Activated naive CD8-positive, alpha-beta T cell treated with anti-CD3 and anti-CD28 coated beads for 36 hours (primary cell): ENCODE data around the gene GPR152. TPM values are rescaled to one million over a fixed set of nuclear protein-coding genes. Genes with fewer than 3 reads are reported as not detected.
"Not testable (repeated sequence)": the region's sequence is repeated elsewhere in the genome, so short reads cannot be mapped to it uniquely, and the experiment has no call there.

Experiments used
- DNase-seq: peaks from one replicate; pipeline ENCODE4 v3.0.0; 2021
- H3K27ac Mint-ChIP-seq: one replicate; pipeline ENCODE4 v1.8.0; 2022; ENCODE audit warnings: mild to moderate bottlenecking, moderate library complexity, mixed read lengths
- H3K27me3 Mint-ChIP-seq: one replicate; pipeline ENCODE4 v1.8.0; 2022; ENCODE audit warnings: mild to moderate bottlenecking, mixed read lengths
- H3K36me3 Mint-ChIP-seq: one replicate; pipeline ENCODE4 v1.8.0; 2021; ENCODE audit warnings: mild to moderate bottlenecking, mixed read lengths
- H3K4me1 Mint-ChIP-seq: one replicate; pipeline ENCODE4 v1.8.0; 2021; ENCODE audit warnings: mixed read lengths
- H3K4me3 Mint-ChIP-seq: one replicate; pipeline ENCODE4 v1.8.0; 2022; ENCODE audit warnings: mild to moderate bottlenecking, moderate library complexity, mixed read lengths
- H3K9me3 Mint-ChIP-seq: one replicate; pipeline ENCODE4 v1.8.0; 2022; ENCODE audit warnings: mixed read lengths
- total RNA-seq, 2 experiments: library from RNA; stranded (reverse); gene quantifications; one replicate each; pipeline ENCODE4 v1.2.3, GENCODE V29; 2021

The GPR152 gene
- total RNA-seq, 2 experiments from 2014 or later = not detected

DNA sequence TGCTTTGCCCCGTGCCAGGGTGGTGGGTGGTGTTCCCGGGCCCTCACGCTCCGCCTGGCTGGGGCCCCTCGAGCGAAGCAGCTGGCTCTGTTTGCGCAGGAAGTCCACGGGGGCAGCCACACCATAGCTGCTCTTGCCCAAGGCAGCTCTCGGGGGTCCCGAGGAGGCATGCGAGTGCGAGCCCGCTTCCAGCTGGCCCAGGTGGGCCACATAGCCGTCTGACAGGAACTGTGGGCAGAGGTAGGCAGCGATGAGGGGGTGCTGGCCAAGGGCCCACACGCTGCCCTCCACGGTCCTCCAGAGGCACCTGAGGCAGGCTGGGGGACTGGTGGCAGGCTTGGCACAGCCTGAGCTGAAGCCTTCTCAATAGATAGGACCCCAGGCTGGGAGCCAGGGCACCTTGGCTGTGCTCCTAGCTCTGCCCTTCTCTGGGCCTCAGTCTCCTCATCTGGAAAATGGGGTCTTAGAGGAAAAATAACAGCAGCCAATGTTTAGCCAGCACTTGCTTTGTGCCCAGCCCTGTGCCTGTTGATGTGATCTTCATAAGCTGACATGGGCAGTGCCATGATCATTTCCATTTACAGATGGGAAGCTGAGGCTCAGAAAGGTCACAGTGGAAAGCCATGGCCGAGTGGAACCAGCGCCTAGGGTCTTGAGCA, 39.7 kb upstream of the GPR152 start:
- Mint-ChIP-seq H3K4me1 (peaks cover 22% of the 10 kb centered on the region), H3K36me3 (peaks cover 19% of the 10 kb centered on the region), H3K27ac (no peak overlapping the region)

DNA sequence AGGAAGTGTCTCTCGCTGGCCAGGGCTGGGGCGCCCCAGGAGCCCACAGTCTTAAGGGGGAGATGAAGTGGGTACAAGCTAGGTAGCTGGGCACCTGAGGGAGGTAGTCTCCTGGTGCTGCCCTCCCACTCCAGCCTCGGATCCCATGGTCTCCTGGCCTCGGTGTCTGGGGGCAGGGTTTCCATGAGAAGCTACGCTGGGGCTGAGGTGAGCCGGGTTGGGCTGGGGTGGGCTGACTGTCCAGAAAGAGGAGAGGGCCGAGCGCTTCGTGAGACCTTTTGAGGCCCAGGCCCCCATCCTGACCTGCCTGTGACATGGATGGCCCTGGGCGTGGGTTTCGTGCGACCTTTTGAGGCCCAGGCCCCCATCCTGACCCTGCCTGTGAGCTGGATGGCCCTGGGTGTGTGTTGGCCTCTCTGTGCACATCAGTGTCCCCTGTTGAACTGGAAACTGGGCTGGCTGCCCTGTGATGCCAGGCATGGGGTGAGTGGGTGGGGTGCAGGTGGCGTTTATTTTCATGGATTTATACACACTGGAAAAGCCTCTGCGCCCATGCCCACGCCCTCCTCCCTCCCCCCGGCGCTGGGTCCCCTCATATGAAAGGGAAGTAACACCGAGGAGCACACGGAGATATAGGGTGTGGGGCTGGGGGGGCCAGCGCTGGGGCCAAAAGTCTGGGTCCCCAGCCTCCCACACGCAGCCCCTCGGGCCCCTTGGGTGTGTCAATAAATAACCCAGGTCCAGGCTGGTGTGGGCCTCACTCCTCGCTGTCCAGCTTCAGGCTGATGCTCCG, 38.9 kb upstream of the GPR152 start:
- peaks cover 29% of the 10 kb centered on the region for H3K4me1 Mint-ChIP-seq
- H3K36me3 Mint-ChIP-seq = peaks cover 26% of the 10 kb centered on the region

More for the DNA sequence above, 39.7 kb upstream of the GPR152 start:
- DNase-seq = no peak
- Mint-ChIP-seq H3K4me3 (no peak overlapping the region), H3K9me3 (peaks cover 2% of the 10 kb centered on the region), H3K27me3 (no peaks in the 10 kb centered on the region)

DNA sequence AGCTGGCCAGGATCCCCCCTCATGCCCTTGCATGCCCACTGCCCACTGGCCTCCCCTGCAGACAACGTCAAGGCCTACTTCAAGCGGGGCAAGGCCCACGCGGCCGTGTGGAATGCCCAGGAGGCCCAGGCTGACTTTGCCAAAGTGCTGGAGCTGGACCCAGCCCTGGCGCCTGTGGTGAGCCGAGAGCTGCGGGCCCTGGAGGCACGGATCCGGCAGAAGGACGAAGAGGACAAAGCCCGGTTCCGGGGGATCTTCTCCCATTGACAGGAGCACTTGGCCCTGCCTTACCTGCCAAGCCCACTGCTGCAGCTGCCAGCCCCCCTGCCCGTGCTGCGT, 38.2 kb upstream of the GPR152 start:
- Mint-ChIP-seq H3K9me3 (peaks cover 4% of the 10 kb centered on the region), H3K4me1 (peaks cover 37% of the 10 kb centered on the region), H3K4me3 (no peak overlapping the region), H3K36me3 (peaks cover 33% of the 10 kb centered on the region), H3K27me3 (no peaks in the 10 kb centered on the region), H3K27ac (peak overlapping the region; percentile 10)
- DNase-seq = no peak

More for the DNA sequence above, 38.9 kb upstream of the GPR152 start:
- peaks cover 2% of the 10 kb centered on the region for H3K9me3 Mint-ChIP-seq
- no peaks in the 10 kb centered on the region for H3K27me3 Mint-ChIP-seq
- H3K4me3 Mint-ChIP-seq = no peak overlapping the region
- peak overlapping the region; percentile 10 for H3K27ac Mint-ChIP-seq
- DNase-seq = no peak

DNA sequence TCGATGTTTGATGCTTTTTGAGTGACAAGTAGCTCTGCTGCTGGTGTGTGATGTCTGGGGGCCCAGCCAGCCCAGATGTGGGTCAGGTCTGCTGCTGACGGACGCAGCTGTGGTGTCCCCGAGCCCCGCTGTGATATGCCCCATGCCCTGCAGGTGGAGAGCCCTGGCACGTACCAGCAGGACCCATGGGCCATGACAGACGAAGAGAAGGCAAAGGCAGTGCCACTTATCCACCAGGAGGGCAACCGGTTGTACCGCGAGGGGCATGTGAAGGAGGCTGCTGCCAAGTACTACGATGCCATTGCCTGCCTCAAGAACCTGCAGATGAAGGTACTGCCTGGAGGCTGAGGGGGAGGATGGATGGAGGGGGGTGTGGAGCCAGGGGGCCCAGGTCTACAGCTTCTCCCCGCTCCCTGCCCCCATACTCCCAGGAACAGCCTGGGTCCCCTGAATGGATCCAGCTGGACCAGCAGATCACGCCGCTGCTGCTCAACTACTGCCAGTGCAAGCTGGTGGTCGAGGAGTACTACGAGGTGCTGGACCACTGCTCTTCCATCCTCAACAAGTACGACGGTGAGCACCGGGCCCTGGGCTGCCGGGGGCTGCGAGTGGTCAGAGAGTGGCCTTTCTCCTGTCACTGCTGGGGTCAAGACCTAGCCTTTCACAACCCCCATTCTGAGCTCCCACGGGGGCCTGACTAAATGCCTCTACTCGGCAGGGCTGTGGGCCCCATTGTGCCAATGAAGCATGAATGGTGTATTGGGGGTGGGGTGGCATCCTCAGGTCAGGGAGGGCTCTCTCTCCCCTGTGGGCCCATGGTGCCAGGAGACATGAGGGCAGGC, 37.6 kb upstream of the GPR152 start:
- Mint-ChIP-seq H3K4me1 (peaks cover 39% of the 10 kb centered on the region), H3K36me3 (peaks cover 34% of the 10 kb centered on the region), H3K27ac (peak overlapping the region; percentile 83), H3K27me3 (no peaks in the 10 kb centered on the region), H3K4me3 (no peak overlapping the region), H3K9me3 (peaks cover 4% of the 10 kb centered on the region)
- no peak for DNase-seq

DNA sequence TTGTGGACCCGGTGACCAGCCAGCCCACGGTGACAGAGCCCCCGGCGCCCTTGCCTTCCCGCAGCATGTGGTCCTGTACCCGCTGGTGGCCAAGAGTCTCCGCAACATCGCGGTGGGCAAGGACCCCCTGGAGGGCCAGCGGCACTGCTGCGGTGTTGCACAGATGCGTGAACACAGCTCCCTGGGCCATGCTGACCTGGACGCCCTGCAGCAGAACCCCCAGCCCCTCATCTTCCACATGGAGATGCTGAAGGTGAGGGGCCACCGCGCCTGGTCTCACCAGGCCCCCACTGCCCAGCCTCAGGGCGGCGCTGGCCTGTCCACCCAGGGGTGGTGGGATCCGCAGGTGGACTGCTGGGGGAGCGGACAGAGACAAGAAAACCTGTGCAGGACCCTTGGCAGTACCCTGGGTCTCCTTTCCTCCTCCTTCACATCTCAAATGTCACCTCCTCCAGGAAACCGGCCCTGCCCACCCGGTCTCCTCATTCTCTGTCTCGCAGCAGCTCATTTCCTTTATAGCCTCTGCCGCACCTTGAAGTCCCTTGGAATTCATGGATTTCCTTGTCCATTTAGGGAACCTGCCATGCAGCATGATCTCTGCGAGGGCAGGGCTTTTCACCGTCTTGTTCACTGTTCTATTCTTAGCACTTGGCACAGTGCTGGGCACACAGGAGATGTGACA, 36.8 kb upstream of the GPR152 start:
- Mint-ChIP-seq H3K36me3 (peaks cover 41% of the 10 kb centered on the region), H3K27me3 (no peaks in the 10 kb centered on the region), H3K4me3 (peak overlapping the region; percentile 7), H3K9me3 (peaks cover 4% of the 10 kb centered on the region), H3K4me1 (peaks cover 47% of the 10 kb centered on the region), H3K27ac (peak overlapping the region; percentile 100)
- DNase-seq = no peak

DNA sequence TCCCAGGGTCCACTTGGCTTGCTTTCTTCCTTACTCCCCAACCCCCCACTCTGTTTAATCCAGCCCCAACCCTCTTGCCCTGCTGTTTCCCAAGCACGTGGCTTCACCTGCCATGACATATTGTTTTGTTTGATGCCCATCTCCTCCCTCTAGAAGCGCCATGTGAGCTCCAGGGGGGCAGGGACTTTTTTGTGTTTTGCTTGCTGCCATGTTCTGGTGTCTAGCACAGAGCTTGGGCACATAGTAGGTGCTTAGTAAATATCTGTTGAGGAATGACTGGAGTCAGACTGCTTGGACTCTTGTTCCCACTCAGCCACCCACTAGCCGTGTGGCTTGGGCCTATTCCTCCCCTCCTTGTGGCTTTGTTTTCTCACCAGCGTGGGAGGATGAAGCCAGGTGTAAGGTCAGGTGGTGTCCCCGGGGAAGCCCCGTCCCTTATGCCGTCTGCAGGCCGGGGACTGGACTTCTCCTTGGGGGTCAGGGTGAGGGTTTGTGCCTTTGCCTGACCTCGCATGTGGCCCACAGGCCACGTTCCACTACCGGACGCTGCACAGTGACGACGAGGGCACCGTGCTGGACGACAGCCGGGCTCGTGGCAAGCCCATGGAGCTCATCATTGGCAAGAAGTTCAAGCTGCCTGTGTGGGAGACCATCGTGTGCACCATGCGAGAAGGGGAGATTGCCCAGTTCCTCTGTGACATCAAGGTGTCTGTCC, 34.1 kb upstream of the GPR152 start:
- H3K36me3 Mint-ChIP-seq = peaks cover 49% of the 10 kb centered on the region
- peak overlapping the region; percentile 100 for H3K27ac Mint-ChIP-seq
- peaks cover 59% of the 10 kb centered on the region for H3K4me1 Mint-ChIP-seq
- H3K27me3 Mint-ChIP-seq = no peaks in the 10 kb centered on the region
- peaks cover 4% of the 10 kb centered on the region for H3K9me3 Mint-ChIP-seq
- DNase-seq = peak; percentile 61
- peak overlapping the region; percentile 94 for H3K4me3 Mint-ChIP-seq

DNA sequence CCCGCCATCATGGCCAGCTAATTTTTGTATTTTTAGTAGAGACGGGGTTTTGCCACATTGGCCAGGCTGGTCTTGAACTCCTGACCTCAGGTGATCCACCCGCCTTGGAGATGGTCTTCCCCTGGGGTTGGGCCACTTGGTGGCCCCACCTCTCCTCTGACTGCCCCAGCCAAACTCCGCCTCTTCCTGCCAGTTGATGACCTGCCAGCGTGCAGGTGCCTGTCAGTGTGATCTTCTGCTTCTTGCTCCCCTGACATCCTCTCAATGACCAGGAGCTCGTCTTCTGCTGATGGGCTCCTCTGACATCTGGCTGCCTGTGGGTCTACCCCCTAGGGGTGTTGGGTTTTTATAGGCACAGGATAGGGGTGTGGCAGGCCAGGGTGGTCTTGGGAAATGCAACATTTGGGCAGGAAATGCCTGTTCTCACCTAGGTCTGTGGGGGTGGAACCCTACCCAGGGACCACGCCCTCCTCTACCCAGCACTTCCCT, 33.4 kb upstream of the GPR152 start:
- not testable (repeated sequence) for H3K9me3 Mint-ChIP-seq, H3K27me3 Mint-ChIP-seq
- H3K4me3 Mint-ChIP-seq = peak overlapping the region; percentile 94
- peak overlapping the region; percentile 100 for H3K27ac Mint-ChIP-seq
- H3K4me1 Mint-ChIP-seq = peaks cover 59% of the 10 kb centered on the region
- DNase-seq = peak; percentile 67
- peaks cover 49% of the 10 kb centered on the region for H3K36me3 Mint-ChIP-seq

DNA sequence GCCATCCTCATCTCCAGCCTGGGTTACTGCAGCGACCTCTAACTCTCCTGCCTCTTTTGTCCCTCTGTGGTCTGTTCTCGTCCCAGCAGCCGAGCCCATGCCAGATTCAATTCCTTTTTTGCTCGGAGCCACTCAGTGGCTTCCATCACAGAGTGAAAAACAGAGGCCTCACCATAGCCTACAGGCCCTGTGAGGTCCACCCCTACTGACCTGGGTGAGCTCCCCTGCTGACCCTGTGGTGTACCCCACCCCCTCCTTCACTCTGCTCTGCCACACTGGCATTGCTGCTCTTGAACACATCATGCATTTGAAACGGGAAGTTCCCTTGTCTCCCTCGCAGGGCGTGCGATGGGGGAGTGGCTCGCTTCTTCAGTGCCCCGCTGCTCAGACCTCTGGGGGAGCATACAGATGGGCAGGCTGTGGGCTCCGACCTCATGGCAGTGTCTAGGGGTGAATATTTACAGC, 32.4 kb upstream of the GPR152 start:
- peak overlapping the region; percentile 100 for H3K27ac Mint-ChIP-seq
- DNase-seq = peak; percentile 80
- H3K27me3 Mint-ChIP-seq = no peaks in the 10 kb centered on the region
- H3K9me3 Mint-ChIP-seq = peaks cover 4% of the 10 kb centered on the region
- peaks cover 49% of the 10 kb centered on the region for H3K36me3 Mint-ChIP-seq
- peaks cover 59% of the 10 kb centered on the region for H3K4me1 Mint-ChIP-seq
- peak overlapping the region; percentile 94 for H3K4me3 Mint-ChIP-seq

DNA sequence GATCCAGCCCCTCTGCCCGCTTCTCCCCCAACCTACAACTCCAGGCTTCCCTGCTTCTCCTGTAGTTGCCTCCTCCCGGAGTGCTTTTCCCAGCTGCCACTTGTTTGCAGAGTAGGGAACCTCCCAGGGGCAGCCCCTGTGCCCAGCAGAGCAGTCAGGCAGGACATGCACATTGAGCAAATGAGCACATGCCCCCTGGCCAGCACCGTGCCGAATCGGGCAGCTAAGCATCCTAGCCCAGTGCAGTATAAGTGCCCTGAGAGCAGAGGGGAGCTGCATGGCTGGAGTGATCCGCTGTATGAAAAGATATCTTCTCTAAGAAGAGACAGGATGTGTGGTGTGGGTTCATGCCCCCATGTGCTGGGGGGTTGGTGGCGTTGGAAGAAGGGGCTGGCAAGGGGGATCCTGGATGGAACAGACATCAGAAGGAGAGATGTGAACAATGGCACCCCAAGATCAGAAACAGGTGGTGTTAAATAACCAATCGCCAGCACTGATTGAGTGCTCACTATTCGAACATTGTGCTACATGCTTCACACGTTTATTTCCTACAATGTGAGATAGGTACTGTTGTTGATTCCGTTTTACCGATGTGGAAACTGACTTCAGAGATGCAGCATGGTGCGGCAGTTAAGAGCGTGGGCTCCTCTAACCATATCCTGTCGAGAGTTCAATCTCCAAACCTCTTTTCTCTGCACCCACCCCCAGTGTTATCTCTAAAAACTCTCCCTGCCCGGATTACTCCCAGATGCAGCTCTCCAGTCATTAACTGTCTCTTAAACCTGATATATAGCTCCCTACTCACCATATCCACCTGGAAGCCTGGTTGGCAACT, 31.5 kb upstream of the GPR152 start:
- Mint-ChIP-seq H3K27me3 (no peaks in the 10 kb centered on the region), H3K36me3 (peaks cover 45% of the 10 kb centered on the region), H3K27ac (peak overlapping the region; percentile 100), H3K4me1 (peaks cover 54% of the 10 kb centered on the region), H3K4me3 (peak overlapping the region; percentile 94), H3K9me3 (peaks cover 4% of the 10 kb centered on the region)
- peak; percentile 57 for DNase-seq

DNA sequence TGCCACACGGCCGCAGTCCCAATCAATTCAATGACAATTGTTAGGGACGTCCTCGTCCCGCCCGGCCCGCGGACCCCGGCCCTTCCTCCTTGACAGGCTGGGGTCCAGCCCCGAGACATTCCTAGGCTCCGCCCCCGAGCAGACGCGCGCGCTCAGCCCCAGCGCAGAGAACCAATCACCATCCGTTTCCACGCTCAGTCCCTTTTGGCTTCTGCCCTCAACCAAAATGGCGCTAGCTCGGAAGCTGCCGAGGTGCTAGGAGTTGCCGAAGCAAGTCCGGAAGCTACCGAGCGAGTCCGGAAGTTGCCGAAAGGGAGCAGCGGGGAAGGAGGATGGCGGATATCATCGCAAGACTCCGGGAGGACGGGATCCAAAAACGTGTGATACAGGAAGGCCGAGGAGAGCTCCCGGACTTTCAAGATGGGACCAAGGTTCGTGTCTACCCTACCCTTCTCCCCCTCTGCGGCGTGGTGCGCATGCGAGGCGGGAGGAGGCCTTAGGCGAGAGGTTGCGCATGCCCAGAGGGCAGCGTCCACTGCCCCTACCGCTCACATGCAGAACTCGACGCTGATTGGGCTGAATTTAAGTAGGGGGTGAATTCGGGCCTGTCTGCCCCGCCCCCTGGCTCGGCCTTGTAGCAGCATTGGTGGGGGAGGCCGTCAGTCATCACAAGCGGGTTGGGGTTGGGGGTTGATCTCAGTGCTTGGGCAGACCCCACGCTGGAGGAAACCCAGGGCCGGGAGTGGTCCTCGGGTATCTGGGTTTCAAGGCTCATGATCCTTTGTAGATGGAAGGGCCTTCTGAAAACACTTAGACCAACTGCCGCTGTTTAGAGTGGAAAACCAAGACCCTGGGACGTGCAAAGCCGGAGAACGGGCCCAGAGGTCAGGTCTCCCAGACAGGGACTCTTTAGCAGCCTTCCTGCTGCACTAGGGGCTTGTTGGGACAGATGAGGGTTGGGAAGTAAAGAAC, 30.6 kb upstream of the GPR152 start, which contains the start of gene AIP:
Gene AIP (plus strand): TSS at position 200 of the 972 bp plus-strand sequence. CDS start 133 bp downstream, at position 333.
- Mint-ChIP-seq H3K36me3 (peaks cover 38% of the 10 kb centered on the region), H3K4me1 (peaks cover 45% of the 10 kb centered on the region), H3K27ac (peak within 1 kb of the TSS; percentile 100), H3K4me3 (peak within 1 kb of the TSS; percentile 94), H3K9me3 (peaks cover 4% of the 10 kb centered on the region), H3K27me3 (no peaks in the 10 kb centered on the region)
- DNase-seq = peak; percentile 97

DNA sequence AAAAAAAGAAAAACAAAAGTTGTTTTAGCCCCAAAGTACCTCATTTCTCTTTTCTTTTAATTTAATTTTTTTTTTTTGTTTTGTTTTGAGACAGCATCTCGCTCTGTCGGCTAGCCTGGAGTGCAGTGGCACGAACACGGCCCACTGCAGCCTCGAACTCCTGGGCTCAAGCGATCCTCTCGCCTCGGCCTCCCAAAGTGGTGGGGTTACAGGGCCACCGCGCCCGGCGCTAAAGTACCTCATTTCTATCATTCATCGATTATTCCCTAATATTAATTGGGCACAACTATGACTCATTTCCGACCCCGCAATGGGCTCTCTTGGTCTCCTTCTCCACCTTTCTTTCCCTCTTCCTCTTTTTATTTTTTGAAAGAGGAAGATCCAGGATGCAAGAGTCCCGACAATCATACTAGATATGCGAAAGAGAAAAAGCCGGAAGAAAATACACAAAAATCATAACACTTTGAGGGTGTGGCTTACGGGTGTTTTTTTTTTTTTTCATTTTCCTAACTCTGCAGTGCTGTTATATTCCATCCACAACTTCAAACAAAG, 29.8 kb upstream of the GPR152 start:
- Mint-ChIP-seq H3K27me3 (no peaks in the 10 kb centered on the region), H3K9me3 (peaks cover 3% of the 10 kb centered on the region), H3K4me1 (peaks cover 39% of the 10 kb centered on the region), H3K36me3 (peaks cover 32% of the 10 kb centered on the region), H3K4me3 (peak overlapping the region; percentile 94), H3K27ac (peak overlapping the region; percentile 100)
- no peak for DNase-seq
